RPMI8226 (cell line): ENCODE data around the gene FBRSL1.

Source experiments
- DNase-seq: peaks from one replicate; pipeline ENCODE4 v3.0.0-alpha.2; 2015

Gene FBRSL1

DNA sequence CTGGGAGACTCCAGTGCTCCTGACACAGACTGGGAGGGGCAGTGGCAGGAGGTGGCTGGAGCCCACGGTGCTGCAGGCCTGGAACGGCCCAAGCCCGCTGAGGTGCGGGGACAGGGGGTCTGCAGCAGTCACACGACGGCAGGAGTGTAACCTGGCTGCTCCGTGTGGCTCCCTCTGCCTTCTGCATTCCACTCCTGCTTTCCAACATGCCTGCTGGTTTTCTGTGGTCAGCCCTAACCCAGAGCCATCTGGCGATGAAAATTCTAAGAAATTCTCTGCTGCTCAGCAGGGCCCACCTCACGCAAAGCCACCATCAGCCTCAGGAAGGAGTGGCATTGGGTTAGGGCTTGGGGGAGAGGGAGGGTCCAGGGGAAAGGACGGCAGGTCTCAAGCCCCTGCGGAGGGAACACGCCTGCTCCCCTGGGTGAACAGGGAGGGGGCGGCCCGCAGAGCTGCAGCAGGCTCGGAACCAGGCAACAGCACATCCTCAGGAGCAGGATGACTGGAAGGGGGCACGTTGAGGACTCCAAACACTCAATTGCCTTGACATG is 5.0 kb upstream of the FBRSL1 start:
- DNase-seq, result no peak

DNA sequence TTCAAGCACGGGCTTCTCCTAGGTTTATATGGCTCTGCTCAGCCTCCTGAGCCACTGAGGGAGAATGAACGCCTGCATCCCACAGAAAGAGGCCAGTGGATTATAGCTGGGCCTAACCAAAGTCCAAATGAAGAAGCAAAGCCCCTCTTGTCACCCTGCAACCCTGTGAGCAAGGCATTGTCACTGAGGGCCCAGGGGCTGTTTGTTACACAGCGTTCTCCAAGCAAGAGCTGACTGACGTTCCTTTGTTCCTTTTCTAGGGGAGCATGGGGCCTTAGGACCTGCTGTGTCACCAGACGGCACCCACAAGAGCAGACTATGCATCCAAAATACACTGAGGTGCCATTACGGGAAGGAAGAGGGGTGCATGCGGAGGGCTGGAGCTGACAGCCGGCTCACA is 4.3 kb upstream of the FBRSL1 start:
- DNase-seq, result no peak

DNA sequence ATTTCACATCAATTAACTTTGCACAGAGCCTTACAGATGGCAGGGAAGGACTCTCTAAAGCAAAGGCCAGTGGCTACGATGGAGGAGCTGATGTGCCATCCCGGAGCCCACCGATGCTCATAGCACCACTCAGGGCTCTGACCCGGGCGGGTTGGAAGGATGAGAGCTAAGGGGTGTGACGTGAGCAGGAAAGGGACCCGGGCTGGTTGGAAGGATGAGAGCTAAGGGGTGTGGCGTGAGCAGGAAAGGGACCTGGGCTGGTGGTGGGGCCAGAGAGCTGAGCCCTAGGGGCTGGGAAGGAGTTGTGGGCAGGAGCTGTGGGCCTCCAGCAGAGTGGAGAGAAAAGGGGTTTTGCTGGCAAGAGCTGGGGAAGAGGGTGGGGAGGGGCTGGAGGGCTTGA is 3.8 kb upstream of the FBRSL1 start:
- no peak for DNase-seq

DNA sequence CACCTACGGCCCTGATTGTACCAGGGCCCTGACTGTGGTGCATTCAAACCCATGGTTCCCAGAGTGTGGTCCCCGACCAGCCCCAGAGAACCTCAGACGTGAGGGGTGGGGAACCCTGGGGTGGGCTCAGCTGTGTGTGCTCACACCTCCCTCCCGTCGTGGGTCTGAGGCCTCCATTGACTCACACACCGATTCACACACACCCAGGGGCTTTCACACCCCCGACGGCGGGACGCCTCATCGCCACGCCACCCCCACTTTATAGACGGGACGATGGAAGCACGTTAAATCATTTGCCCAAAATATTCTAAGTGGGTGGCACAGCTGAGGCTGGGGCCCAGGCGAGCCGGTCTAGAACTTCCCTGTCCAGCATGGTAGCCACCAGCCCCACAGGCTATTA is 3.4 kb upstream of the FBRSL1 start:
- no peak for DNase-seq

DNA sequence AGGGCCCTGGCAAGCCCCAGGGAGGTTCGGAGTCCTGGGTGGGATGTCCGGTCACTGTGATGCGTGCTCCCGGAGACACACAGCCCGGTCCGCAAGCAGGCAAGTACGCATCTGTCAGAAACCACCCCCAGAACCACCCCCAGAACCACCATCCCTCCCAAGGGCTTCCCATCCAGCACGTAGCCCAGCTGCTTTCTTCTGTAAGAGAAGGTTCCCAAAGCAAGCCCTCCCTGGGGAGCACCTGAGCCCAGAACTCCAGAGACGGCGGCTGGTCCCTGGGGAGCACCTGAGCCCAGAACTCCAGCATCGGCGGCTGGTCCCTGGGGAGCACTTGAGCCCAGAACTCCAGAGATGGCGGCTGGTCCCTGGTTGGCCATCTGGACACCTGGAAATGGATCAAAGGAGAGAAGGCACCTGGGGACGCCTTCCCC is 2.6 kb upstream of the FBRSL1 start:
- DNase-seq, result no peak

DNA sequence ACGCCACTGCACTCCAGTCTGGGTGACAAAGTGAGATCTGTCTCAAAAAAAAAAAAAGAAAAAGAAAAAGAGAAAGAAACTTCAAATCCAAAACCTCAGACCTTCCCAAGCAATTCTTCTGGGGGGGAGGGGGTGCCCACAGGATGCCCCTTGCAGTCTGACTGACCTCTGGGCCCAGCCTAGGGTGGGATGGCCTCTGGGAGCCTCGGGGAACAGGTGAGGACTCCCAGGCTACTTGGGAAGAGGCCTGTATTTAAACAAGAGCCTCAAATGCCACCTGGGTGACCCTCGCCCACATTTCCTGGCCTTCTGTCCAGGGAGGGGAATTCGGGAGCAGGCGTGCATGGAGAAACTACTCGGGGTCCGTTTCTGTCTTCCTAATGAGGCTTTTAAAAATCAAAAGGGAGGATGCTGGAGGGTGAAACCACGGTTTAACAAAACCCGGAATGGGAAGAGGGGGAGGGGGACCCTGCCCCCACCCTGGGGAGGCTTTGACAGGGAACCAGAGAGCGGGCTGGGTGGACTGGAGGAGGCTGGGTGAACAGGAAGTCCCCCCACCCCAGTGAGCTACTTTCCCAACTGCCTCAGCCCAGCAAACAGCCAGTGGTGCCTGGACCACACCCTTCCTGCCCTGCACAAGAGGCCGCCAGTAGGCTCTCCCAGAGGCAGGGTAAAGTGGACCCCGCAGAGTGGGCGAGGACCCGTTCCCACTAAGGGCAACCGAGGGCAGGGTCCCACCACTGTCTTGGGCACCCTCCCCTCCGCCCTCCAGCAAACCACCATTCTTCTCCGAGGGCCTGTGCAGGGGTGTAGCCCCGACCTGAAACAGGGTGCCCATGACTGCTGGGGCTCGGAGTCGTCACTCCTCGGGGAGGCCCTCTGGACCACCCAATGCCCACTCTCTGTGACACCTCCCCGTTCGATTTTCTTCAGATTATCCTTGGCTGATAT is 1.5 kb upstream of the FBRSL1 start:
- DNase-seq, result no peak

DNA sequence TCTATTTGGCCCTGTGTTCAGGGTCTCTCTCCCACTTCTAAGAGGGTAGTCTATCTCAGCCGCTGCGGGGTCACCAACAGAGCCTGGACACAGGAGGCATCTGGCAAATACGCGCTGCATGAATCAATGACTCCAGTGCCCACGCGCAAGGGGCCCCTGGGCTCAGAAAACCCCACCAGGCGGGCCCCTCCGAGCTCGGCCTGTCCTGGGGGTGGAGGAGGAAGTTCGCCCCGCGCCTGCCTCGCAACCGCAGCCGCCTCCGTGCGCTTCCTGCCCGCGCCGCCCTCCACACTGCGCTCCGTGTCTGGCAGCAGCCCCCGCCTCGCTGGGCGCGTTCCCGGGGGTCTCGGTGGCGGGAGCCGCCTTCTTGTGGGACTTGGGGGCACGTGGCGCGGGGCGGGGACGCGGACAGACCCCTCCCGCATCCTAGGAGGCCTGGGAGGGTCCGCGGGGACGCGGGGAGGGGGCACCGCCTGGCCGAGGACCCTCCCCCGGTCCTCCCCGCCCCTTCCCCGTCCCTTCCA is 811 bp upstream of the FBRSL1 start:
- peak; percentile 15 for DNase-seq

DNA sequence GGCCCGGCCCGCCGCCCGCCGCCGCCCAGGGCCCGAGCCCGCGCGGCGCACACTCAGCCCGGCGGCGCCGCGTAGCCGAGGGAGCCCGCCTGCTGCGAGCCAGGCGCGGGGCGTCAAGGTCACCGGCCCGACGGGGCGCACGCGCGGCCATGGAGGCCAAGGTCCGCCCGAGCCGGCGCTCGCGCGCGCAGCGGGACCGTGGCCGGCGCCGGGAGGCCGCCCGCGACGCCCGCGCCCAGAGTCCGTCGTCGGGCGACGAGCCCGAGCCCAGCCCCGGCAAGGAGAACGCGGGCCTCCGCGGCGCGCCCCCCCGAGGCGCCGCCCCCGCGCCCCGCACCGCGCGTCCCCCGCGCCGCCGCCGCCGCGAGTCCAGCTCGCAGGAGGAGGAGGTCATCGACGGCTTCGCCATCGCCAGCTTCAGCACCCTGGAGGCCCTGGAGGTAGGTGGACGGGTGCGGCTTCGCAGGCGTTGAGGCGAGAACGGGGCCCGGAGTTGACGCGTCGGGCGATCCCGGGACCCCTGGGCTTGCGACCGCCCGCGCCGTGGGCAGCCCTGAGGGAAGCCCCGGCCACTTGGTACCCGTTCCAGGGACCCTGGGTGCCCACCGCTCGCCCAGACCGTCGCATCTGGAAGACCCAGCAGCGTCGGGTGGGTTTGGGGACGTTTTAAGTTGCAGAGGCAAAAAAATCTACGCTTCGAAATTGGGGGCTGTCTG is 629 bp downstream of the FBRSL1 start:
- peak; percentile 36 for DNase-seq

DNA sequence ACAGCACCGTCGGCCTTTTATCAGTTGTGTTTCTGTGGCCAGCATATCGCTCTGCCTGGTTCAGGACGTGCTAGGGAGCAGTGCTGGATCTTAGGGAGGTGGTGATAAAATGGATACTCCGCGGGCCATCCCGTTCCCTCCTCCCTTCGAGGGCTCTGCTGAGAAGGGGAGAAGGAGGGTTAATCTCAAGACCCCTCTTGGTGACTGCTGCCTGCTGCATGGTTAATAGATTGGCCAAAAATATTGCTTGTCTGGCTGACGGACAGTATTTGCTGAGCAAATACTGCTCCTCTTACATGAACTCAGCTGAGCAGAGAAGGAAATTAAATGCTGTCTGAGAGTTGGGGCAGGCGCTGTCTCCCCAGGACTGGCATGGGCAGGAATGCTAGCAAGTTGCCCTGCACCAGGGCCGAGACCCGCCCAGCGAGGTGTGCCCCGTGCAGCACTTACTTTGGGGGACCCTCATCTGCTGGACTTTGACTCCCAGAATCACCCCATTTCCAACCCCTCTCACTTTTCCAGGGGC is 1.2 kb downstream of the FBRSL1 start:
- no peak for DNase-seq

DNA sequence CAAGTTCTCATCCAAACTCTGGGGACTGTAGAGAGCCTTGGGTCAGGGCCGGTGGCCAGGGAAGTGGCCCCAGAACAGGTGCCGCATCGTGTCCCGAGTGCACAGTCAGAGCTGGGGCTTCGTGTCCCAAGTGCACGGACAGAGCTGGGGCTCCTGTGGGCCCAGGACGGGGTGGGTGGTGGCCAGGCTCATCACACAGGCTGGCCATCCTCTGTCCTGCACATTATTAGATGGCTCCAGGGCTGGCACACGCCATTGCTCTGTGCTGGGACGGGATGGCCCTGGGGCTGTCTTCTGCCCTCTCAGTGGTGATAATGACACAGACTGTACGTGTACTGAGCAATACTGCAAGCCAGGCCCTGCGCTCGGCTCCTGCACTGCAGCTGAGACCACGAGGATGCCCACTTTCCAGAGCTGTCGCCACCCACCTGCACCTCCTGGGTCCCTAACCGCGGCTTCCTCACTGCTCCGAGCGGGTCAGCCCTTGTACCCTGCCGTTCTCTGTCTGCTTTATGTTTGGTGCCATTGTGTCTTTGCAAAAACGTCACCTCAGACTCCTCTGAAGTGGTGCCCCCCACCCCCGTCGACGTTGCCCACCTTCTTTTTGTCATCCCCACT is 1.9 kb downstream of the FBRSL1 start:
- no peak for DNase-seq

DNA sequence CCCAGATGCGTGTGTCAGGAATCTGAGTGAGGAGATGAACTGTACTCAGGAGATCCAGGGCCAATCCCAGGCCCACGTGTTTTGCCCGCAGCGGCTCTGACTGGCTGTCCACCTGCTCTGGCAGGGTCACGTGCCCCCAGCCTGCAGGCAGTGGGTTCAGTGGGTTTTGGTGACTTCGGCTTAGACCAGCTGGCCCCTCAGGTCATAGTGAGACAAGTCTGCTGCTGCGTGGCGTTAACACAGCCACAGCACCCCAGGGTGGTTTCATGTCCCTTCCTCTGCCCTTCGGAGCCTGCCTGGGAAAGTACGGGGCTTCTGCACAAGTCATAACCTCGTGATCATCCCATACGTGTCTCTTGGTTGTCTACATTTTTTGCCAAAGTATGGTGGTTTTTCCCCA is 2.6 kb downstream of the FBRSL1 start:
- no peak for DNase-seq

DNA sequence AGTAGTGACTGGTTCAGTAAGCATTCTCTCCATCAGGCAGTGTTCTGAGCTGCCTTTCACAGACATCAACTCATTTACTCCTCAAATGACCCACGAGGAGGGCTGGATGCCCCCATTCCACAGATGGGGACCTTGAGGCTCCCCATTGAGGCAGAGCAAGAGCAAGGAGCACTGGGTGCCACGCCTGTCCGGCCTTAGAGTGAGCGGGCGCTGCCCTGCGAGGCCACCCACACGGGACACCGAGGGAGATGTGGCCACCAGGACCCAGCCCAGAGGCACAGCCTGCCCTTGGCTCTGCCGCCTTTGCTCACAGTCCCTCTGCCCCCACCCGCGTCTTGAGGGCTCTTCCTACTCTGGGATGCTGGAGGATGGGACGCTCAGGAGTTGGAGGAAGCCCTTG is 3.0 kb downstream of the FBRSL1 start:
- DNase-seq, result no peak

DNA sequence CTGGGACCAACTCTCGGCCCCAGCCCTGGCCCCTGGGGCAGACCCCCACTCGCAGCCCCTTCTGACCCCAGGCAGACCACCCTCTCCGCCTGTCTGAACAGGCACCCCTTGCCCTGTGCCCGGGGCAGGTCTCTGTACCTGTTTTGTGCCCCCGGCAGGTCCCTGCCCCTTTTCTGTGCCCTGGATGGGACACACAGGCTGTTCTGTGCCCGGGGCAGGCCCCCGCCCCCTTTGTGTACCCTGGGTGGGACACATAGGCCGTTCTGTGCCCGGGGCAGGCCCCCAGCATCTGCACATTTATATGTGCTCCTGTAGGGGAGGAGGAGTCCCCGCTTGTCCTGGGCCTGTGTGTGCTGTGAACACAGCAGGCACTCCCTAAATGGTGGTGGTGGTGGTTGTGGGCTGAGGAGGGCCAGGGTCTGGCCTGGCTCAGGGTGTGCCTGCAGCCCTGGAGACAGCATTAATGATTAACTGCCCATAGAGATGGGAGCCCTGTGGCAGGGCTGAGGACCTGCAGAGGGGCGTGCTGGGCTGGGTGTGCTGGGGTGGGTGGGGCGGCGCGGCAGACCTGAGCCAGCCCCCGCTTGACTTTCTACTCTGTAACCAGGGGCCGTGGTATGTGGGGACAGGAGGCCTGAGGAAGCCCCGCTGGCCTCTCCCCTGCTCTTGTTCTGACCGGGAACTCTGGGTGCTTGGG is 3.7 kb downstream of the FBRSL1 start:
- no peak for DNase-seq

DNA sequence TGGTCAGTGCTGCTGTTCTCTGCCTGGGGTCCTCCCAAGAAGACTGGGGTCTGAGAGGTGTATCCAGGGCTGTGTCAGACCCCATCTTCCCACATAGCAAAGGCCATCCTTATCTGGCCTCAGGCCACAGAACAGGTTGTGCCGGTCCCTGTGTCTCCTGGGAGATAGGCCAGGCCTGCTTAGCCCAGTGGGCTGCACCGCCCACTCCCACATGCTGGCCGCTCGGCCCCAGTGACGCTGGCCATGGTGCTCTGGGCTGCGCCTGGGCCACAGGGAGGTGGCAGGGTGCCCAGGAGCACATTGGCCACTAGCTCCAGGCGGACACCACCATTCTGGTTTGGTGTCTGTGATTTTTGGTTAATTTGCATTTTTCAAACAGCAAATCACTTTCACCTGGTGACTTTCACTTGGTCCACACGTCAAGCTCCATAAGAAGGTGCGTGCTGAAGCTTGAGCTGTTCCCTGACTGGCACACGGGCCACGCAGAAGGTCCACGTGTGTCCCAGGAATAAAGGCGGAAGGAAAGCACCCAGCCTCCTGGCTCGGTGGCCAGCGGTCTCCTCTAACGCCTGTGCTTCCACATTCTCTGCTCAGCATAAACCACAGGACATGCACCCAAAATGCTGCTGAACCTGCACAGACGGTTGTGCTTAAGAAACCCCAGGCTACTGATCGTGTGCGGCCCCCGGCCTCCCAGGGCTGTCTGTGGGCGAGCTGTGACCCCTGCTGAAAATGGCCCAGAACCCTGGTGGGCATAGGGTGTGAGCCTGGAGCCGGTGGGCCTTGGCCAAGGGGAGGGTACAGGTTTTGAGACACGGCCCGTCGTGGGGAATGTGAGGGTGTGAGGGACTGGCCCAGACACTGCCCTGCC is 4.6 kb downstream of the FBRSL1 start:
- DNase-seq, result no peak

DNA sequence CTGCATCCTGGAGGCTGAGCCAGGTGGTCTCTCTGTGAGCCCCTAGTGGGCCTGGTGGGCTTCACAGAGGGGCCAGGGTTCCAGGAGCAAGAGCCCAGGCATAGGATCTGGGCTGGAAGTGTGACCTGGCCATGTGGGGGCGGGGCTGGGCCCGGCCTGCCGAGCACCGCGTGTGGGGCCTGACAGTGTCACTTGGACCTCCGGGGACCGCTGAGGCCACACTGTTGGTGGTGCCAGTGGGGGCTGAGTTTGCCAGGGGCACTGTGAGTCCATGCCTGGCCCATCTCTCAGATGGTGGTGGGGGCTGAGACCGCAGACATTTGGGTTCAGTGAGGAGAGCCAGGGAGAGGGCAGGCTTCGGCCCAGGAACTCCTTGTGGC is 5.2 kb downstream of the FBRSL1 start:
- DNase-seq, result no peak

DNA sequence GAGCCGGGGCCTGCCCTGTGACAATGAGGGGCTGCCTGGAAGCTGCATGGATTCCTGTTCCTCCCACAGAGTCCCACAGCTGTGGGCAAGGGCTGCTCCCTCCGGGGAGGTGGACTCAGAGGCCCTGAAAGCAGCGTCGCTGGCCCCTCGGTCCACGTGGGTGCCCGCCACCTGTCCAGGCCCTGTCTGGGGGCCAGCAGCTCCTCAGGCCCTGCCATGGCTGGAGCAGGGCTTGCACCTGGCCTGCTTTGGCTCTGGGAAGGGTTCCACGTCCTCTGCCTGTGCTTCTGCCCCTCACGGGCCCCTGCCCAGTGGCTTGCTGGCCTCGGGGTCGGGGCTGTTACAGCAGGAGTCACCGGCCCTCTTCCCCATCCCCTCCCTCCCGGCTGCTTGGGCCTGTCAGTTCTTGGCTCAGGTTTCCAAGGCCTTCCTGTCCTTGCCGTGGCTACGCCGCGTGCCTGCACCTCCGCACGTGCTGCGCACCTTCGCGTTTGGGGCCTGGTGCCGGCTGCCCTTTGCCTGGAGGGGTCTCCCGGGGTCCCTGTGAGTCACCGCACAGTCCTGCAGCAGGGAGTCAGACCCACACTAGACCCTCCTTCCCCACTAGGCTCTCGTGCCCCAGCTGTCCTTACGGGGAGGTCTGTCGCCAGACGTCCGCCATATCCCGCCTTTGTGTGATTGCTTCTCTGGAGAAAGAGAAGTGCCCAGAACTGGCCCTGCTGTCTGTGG is 5.8 kb downstream of the FBRSL1 start:
- DNase-seq, result no peak

DNA sequence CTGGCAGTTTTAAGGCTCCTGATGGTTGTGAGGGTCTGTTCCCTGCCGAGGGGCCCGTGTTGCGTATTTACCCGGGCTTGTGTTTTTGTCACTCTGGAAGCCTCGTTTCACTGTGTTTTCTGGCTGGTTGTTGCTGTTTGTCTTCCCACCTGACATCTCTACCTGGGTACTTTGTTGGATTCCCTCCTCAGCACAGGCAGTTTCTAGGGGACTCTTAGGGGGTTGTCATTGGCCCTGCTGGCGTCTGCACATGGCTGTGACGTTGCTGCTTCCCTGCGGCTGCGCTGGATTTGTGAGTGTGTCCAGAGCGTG is 6.4 kb downstream of the FBRSL1 start:
- DNase-seq, result no peak

DNA sequence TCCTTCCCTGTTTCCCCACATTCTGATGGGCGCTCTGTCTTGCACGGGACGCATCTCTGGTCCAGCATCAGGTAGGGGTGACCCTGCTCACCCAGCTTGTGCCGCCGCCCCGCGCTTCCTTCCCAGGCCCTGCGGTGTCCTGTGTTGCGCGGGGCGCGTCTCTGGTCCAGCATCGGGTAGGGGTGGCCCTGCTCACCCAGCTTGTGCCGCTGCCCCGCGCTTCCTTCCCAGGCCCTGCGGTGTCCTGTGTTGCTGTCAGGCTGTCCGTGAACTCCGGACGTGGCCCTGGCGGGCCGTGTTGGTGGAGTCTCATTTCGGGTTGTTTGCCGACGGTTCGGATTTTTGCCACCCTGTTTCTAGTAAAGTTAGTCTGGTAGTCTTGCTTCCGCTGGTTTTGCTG is 6.8 kb downstream of the FBRSL1 start:
- DNase-seq, result no peak

DNA sequence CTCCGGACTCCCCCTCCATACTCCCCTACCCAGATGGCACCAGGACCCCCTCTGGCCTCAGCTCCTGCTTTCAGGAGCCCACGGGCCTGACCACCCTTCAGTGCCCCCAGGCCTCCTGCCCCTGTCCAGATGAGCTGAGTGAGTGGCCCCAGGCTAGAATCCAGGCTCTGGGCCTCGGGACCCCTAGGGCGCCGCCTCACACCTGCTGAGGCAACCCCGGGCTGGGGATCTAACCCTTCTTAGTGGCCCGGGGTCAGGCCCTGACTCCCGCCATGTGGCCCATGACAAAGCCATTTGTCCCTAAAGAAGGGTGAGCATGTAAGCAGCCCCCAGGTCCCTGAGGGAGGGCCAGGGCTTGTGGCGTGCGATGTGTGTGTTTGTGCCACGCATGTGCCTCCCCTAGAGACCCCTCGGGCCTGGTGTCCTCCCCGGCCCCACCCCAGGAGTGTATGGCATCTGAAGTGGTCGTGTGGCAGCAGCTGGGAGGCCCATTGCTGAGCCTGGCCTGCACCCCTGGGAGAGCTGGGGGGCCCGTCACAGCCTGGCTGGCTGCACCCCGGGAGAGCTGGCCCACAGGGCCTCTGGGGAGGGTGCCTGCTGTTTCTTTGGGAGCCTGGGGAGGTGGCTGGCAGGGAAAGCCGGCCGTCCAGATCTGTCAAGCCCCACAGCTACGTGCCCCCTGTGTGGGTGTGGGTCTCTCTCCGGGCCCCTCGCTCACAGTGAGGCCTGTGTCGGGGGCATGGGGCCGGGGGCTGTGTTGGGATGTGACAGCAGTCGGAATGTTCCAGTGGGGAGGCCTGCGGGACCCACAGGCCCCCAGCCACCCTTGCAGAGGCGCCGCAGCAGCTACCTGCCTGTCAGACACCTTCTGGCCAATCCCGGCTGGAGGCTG is 7.8 kb downstream of the FBRSL1 start:
- DNase-seq, result no peak

DNA sequence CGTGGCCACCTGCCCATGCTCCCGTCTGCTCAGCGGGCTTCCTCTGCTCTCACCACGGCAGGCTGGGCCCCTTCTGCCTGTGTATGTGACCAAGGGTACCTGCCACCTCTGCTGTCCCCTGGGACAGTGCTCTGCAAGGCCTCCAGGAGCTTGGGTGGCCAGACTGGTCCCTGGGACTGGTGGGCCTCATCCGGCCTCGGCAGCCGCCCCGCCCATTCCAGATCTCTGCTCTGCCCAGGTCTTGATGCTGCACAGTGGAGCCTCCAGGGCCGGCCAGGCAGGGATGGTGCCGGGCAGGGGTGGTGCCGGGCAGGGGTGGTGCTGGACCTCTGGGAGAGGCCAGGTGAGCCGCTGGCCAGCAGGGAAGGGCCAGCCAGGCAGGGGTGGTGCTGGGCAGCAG is 9.0 kb downstream of the FBRSL1 start:
- DNase-seq, result no peak
